Trophoblast cell (in vitro differentiated cells and primary cell): ENCODE measurements around the gene TRIM7.

Source experiments
- DNase-seq, 2 donors: peaks; one replicate each; pipeline ENCODE4 v3.0.0-alpha.2; 2016
- H2AFZ ChIP-seq: 2 replicates; pipeline ENCODE4 v1.6.1; 2013; ENCODE audit warnings: low read length, moderate library complexity, mild to moderate bottlenecking; ENCODE audit not compliant: insufficient read depth, poor library complexity
- H2AK5ac ChIP-seq: 2 replicates; pipeline ENCODE4 v1.6.1; 2013; ENCODE audit warnings: mild to moderate bottlenecking, low read length
- H2BK120ac ChIP-seq: 2 replicates; pipeline ENCODE4 v1.6.1; 2013; ENCODE audit warnings: low read length, mild to moderate bottlenecking, moderate library complexity; ENCODE audit not compliant: insufficient read depth, poor library complexity
- H2BK12ac ChIP-seq: 2 replicates; pipeline ENCODE4 v1.6.1; 2013; ENCODE audit warnings: mild to moderate bottlenecking, low read length, moderate library complexity
- H2BK5ac ChIP-seq: 2 replicates; pipeline ENCODE4 v1.6.1; 2013; ENCODE audit warnings: low read length, low read depth, moderate library complexity, mild to moderate bottlenecking; ENCODE audit not compliant: poor library complexity
- H3K14ac ChIP-seq: 2 replicates; pipeline ENCODE4 v1.6.1; 2013; ENCODE audit warnings: mild to moderate bottlenecking, low read length
- H3K18ac ChIP-seq: 2 replicates; pipeline ENCODE4 v1.6.1; 2013; ENCODE audit warnings: mild to moderate bottlenecking, low read length
- H3K23ac ChIP-seq: 2 replicates; pipeline ENCODE4 v1.6.1; 2013; ENCODE audit warnings: low read length
- H3K27ac ChIP-seq: 2 replicates; pipeline ENCODE4 v1.5.1; 2013; ENCODE audit warnings: low read depth, mild to moderate bottlenecking, inconsistent platforms, low read length, moderate library complexity
- H3K27me3 ChIP-seq: 2 replicates; pipeline ENCODE4 v1.6.1; 2013; ENCODE audit warnings: inconsistent platforms, mild to moderate bottlenecking, low read length, moderate library complexity; ENCODE audit not compliant: insufficient read depth
- H3K36me3 ChIP-seq, 2 experiments: 1 replicate in 1 of 2; 2 replicates in 1 of 2; pipeline ENCODE4 v1.6.1; 2013; ENCODE audit warnings: low read length in 2 of 2, mild to moderate bottlenecking in 2 of 2, moderate library complexity in 1 of 2; ENCODE audit not compliant: insufficient read depth in 2 of 2, control insufficient read depth in 1 of 2
- H3K4ac ChIP-seq: 2 replicates; pipeline ENCODE4 v1.6.1; 2013; ENCODE audit warnings: low read depth, mild to moderate bottlenecking, low read length, moderate library complexity
- H3K4me1 ChIP-seq, 2 experiments: 1 replicate in 1 of 2; 2 replicates in 1 of 2; pipeline ENCODE4 v1.6.1; 2013; ENCODE audit warnings: low read length in 2 of 2, mild to moderate bottlenecking in 2 of 2, moderate library complexity in 1 of 2; ENCODE audit not compliant: insufficient read depth in 2 of 2, control insufficient read depth in 1 of 2
- H3K4me2 ChIP-seq: 2 replicates; pipeline ENCODE4 v1.6.1; 2013; ENCODE audit warnings: inconsistent platforms, mild to moderate bottlenecking, low read length, moderate library complexity
- H3K4me3 ChIP-seq: 2 replicates; pipeline ENCODE4 v1.5.1; 2013; ENCODE audit warnings: mild to moderate bottlenecking, low read depth, low read length, inconsistent platforms
- H3K79me1 ChIP-seq: one replicate; pipeline ENCODE4 v1.6.1; 2013; ENCODE audit warnings: low read length
- H3K79me2 ChIP-seq: 2 replicates; pipeline ENCODE4 v1.6.1; 2013; ENCODE audit warnings: low read length, mild to moderate bottlenecking; ENCODE audit not compliant: control insufficient read depth, insufficient read depth, poor library complexity
- H3K9ac ChIP-seq: 2 replicates; pipeline ENCODE4 v1.6.1; 2013; ENCODE audit warnings: mild to moderate bottlenecking, low read length
- H3K9me3 ChIP-seq: 2 replicates; pipeline ENCODE4 v1.6.1; 2013; ENCODE audit warnings: low read depth, mild to moderate bottlenecking, control low read depth, inconsistent platforms, low read length; ENCODE audit not compliant: insufficient read depth
- H4K12ac ChIP-seq: 2 replicates; pipeline ENCODE4 v1.6.1; 2013; ENCODE audit warnings: low read depth, mild to moderate bottlenecking, low read length, moderate library complexity
- H4K8ac ChIP-seq: 2 replicates; pipeline ENCODE4 v1.6.1; 2013; ENCODE audit warnings: low read depth, mild to moderate bottlenecking, low read length, moderate library complexity
- H4K91ac ChIP-seq: one replicate; pipeline ENCODE4 v1.6.1; 2013; ENCODE audit warnings: low read depth, mild to moderate bottlenecking, low read length, moderate library complexity
- WGBS: extraction: QIAGEN DNeasy Blood & Tissue Kit; methylation state at CpG from one replicate; pipeline ENCODE4 v1.1.7; 2013; ENCODE audit warnings: missing lambda C conversion rate; ENCODE audit not compliant: insufficient read length, insufficient coverage; ENCODE audit errors: extremely low coverage; 5-methylcytosine and 5-hydroxymethylcytosine counted together

The TRIM7 gene

DNA sequence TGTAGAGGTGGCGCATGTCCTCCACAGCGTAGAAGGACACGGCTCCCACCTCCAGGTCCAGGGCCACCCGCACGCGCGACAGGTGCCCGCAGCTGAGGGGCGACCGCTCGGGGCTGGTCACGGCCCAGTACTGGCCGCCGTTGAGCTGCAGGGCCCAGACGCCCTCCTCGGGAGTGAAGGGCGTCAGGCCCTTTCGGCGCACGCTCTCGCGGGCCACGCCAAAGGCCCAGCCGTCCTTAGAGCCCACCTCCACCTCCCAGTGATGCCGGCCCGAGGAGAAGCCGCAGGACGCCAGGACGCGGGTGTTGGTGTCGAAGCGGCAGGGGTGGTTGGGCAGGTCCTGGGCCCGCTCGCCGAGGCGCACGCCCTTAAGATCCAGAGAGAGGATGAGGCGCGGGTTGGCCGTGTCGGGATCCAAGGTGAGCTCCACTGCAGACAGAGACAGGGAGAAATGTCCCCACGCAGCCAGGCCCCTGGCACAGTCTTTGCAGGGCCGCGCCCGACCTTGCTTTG is 9.7 kb downstream of the TRIM7 start:
- no peak overlapping the region for H3K14ac ChIP-seq
- no peak for DNase-seq
- H3K4me2 ChIP-seq, result no peak overlapping the region
- no peak overlapping the region for H3K4me3 ChIP-seq
- H2AK5ac ChIP-seq, result no peak overlapping the region
- H3K79me2 ChIP-seq, result peaks cover 6% of the 10 kb centered on the region
- H4K91ac ChIP-seq, result no peak overlapping the region
- no peak overlapping the region for H4K12ac ChIP-seq
- no peak overlapping the region for H3K9ac ChIP-seq
- no peak overlapping the region for H2BK120ac ChIP-seq
- WGBS, result no CpG with 5 or more reads among the region's 45 CpGs
- H3K36me3 ChIP-seq, result no peaks in the 10 kb centered on the region
- H3K27me3 ChIP-seq, result peaks cover 4% of the 10 kb centered on the region
- no peak overlapping the region for H2BK12ac ChIP-seq
- H3K27ac ChIP-seq, result no peak overlapping the region
- no peak overlapping the region for H3K4ac ChIP-seq
- H2AFZ ChIP-seq, result no peak overlapping the region
- H2BK5ac ChIP-seq, result no peak overlapping the region
- H4K8ac ChIP-seq, result no peak overlapping the region
- H3K9me3 ChIP-seq, result no peaks in the 10 kb centered on the region
- peaks cover 6% of the 10 kb centered on the region for H3K79me1 ChIP-seq
- peaks cover 4 to 10% of the 10 kb centered on the region in 2 experiments for H3K4me1 ChIP-seq
- no peak overlapping the region for H3K23ac ChIP-seq
- no peak overlapping the region for H3K18ac ChIP-seq

GRCh38 chr5:181194489-181195248 is 10.3 kb downstream of the TRIM7 start:
- no peak for DNase-seq
- WGBS, result no CpG with 5 or more reads among the region's 21 CpGs

GRCh38 chr5:181193656-181194055 is 11.3 kb downstream of the TRIM7 start:
- no peak overlapping the region for H4K91ac ChIP-seq
- H3K36me3 ChIP-seq, result no peaks in the 10 kb centered on the region
- H3K4ac ChIP-seq, result no peak overlapping the region
- peaks cover 6% of the 10 kb centered on the region for H3K79me2 ChIP-seq
- H3K4me2 ChIP-seq, result no peak overlapping the region
- H2AK5ac ChIP-seq, result no peak overlapping the region
- H2AFZ ChIP-seq, result no peak overlapping the region
- no peak overlapping the region for H2BK12ac ChIP-seq
- H3K27ac ChIP-seq, result no peak overlapping the region
- peaks cover 6% of the 10 kb centered on the region for H3K79me1 ChIP-seq
- no peak overlapping the region for H3K23ac ChIP-seq
- no peak for DNase-seq
- no peak overlapping the region for H3K9ac ChIP-seq
- H2BK120ac ChIP-seq, result no peak overlapping the region
- no CpG with 5 or more reads among the region's 2 CpGs for WGBS
- H3K9me3 ChIP-seq, result no peaks in the 10 kb centered on the region
- H3K4me1 ChIP-seq, result peaks cover 4 to 10% of the 10 kb centered on the region in 2 experiments
- H3K14ac ChIP-seq, result no peak overlapping the region
- H4K8ac ChIP-seq, result no peak overlapping the region
- no peak overlapping the region for H3K18ac ChIP-seq
- H3K4me3 ChIP-seq, result peak overlapping the region; percentile 29
- peaks cover 10% of the 10 kb centered on the region for H3K27me3 ChIP-seq
- H2BK5ac ChIP-seq, result no peak overlapping the region
- H4K12ac ChIP-seq, result no peak overlapping the region

More at GRCh38 chr5:181194489-181195248, 10.3 kb downstream of the TRIM7 start:
- no peak overlapping the region for H2BK5ac ChIP-seq
- H3K36me3 ChIP-seq, result no peaks in the 10 kb centered on the region
- H4K91ac ChIP-seq, result no peak overlapping the region
- H3K79me1 ChIP-seq, result peaks cover 6% of the 10 kb centered on the region
- H3K79me2 ChIP-seq, result peaks cover 6% of the 10 kb centered on the region
- no peak overlapping the region for H3K14ac ChIP-seq
- H3K23ac ChIP-seq, result no peak overlapping the region
- H3K9me3 ChIP-seq, result no peaks in the 10 kb centered on the region
- H2AK5ac ChIP-seq, result no peak overlapping the region
- no peak overlapping the region for H3K9ac ChIP-seq
- H3K18ac ChIP-seq, result no peak overlapping the region
- H3K27me3 ChIP-seq, result peaks cover 10% of the 10 kb centered on the region
- H4K12ac ChIP-seq, result no peak overlapping the region
- no peak overlapping the region for H2AFZ ChIP-seq
- H3K4me1 ChIP-seq, result peaks cover 4 to 10% of the 10 kb centered on the region in 2 experiments
- no peak overlapping the region for H4K8ac ChIP-seq
- H2BK12ac ChIP-seq, result no peak overlapping the region
- H3K27ac ChIP-seq, result no peak overlapping the region
- H2BK120ac ChIP-seq, result no peak overlapping the region
- no peak overlapping the region for H3K4me3 ChIP-seq
- H3K4ac ChIP-seq, result no peak overlapping the region
- no peak overlapping the region for H3K4me2 ChIP-seq

DNA sequence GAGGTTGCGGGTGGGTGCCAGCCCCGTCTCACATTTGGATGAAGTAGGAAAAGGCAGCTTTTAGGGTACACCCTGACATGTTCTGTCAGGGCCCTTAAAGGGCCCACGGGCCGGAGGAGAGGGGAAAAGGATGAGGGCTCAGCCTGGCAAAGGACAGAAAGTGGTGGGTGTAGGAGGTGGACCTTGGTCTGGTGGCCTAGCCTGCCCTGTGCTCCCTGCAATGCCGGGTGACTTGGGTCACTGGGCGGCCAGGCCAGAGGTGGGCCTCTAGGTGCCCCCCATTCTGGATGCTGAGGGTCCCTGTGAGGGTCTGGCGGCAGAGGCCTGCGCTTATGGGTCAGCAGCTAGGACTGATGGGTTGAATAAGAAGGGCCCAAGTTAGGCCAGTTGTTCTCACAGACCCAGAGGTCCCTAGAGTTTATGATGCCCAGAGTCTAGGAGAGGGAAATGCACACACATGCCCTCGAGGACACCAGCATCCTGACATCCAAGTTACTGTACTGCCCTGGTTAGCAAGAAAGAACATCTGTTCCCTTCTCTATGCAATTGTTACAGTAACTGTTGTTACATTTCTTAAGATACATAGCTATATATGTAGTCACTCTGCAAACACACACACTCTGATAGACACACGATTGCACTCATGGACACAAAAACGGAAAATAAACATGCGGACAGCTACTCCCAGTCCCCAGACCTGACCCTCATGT is 12.5 kb downstream of the TRIM7 start:
- no CpG with 5 or more reads among the region's 12 CpGs for WGBS
- H2BK120ac ChIP-seq, result no peak overlapping the region
- peak overlapping the region; percentile 93 for H4K91ac ChIP-seq
- H3K23ac ChIP-seq, result no peak overlapping the region
- peak overlapping the region; percentile 99 for H4K8ac ChIP-seq
- H3K18ac ChIP-seq, result no peak overlapping the region
- peak overlapping the region; percentile 30 for H3K9ac ChIP-seq
- H2BK12ac ChIP-seq, result peak overlapping the region; percentile 8
- H2AFZ ChIP-seq, result peak overlapping the region; percentile 80
- no peaks in the 10 kb centered on the region for H3K36me3 ChIP-seq
- DNase-seq, result peak in 1 of 2 donors; percentile 51
- peaks cover 10% of the 10 kb centered on the region for H3K27me3 ChIP-seq
- peaks cover 6% of the 10 kb centered on the region for H3K79me2 ChIP-seq
- peak overlapping the region; percentile 62 for H3K4me2 ChIP-seq
- H2BK5ac ChIP-seq, result no peak overlapping the region
- no peak overlapping the region for H3K27ac ChIP-seq
- no peaks in the 10 kb centered on the region for H3K9me3 ChIP-seq
- H3K4ac ChIP-seq, result peak overlapping the region; percentile 60
- peaks cover 6% of the 10 kb centered on the region for H3K79me1 ChIP-seq
- peak overlapping the region; percentile 13 for H3K14ac ChIP-seq
- peak overlapping the region; percentile 86 for H3K4me3 ChIP-seq
- peaks cover 4 to 8% of the 10 kb centered on the region in 2 experiments for H3K4me1 ChIP-seq
- H2AK5ac ChIP-seq, result peak overlapping the region; percentile 21
- peak overlapping the region; percentile 49 for H4K12ac ChIP-seq
